Endodermal cell (in vitro differentiated cells): Measurements from ENCODE around the gene DNMT3A. TPM values are rescaled to one million over a fixed set of nuclear protein-coding genes. Genes with fewer than 3 reads are reported as not detected.

Source experiments
- DNase-seq: peaks from one replicate; pipeline ENCODE4 v3.0.0-alpha.2; 2017
- H3K27ac ChIP-seq: 2 replicates; pipeline ENCODE4 v1.5.1; 2013; ENCODE audit warnings: mild to moderate bottlenecking, low read depth, low read length, moderate library complexity
- H3K27me3 ChIP-seq: 2 replicates; pipeline ENCODE4 v1.6.1; 2013; ENCODE audit warnings: mild to moderate bottlenecking, low read length, moderate library complexity; ENCODE audit not compliant: insufficient read depth, control insufficient read depth, poor library complexity, severe bottlenecking
- H3K36me3 ChIP-seq: 2 replicates; pipeline ENCODE4 v1.7.0; 2013; ENCODE audit warnings: mild to moderate bottlenecking, low read length, moderate library complexity; ENCODE audit not compliant: control insufficient read depth, insufficient read depth
- H3K4me1 ChIP-seq: one replicate; pipeline ENCODE4 v1.7.0; 2013; ENCODE audit warnings: low read length; ENCODE audit not compliant: control insufficient read depth, insufficient read depth
- H3K4me3 ChIP-seq: 2 replicates; pipeline ENCODE4 v1.5.1; 2013; ENCODE audit warnings: mild to moderate bottlenecking, low read length, moderate library complexity
- H3K9ac ChIP-seq: 2 replicates; pipeline ENCODE4 v1.6.1; 2013; ENCODE audit warnings: mild to moderate bottlenecking, low read length, moderate library complexity; ENCODE audit not compliant: poor library complexity, severe bottlenecking; ENCODE audit errors: extremely low read depth
- H3K9me3 ChIP-seq: 2 replicates; pipeline ENCODE4 v1.6.1; 2013; ENCODE audit warnings: mild to moderate bottlenecking, low read length, moderate library complexity; ENCODE audit not compliant: control insufficient read depth
- H3K27ac Mint-ChIP-seq: 2 replicates; pipeline ENCODE4 v1.8.0; 2020; ENCODE audit warnings: mixed read lengths
- H3K27me3 Mint-ChIP-seq: 2 replicates; pipeline ENCODE4 v1.8.0; 2021; ENCODE audit warnings: mild to moderate bottlenecking, mixed read lengths; ENCODE audit not compliant: insufficient read depth
- H3K36me3 Mint-ChIP-seq: 2 replicates; pipeline ENCODE4 v1.8.0; 2020; ENCODE audit warnings: low read depth, mixed read lengths
- H3K4me1 Mint-ChIP-seq: 2 replicates; pipeline ENCODE4 v1.8.0; 2020; ENCODE audit warnings: mixed read lengths
- H3K4me3 Mint-ChIP-seq: 2 replicates; pipeline ENCODE4 v1.8.0; 2020; ENCODE audit warnings: mild to moderate bottlenecking, moderate library complexity, mixed read lengths
- H3K9me3 Mint-ChIP-seq: 2 replicates; pipeline ENCODE4 v1.8.0; 2020; ENCODE audit warnings: mild to moderate bottlenecking, mixed read lengths
- CTCF ChIP-seq: fragments of 200-600 bp; sonication (generic); conservative IDR thresholded peaks from 2 replicates; pipeline ENCODE4 v1.5.0; 2021; ENCODE audit warnings: antibody characterized with exemption, mild to moderate bottlenecking
- WGBS, 2 experiments: methylation state at CpG; one replicate each; pipeline versions ENCODE4 v1.1.5 to v1.1.7; 2013; ENCODE audit warnings: missing lambda C conversion rate in 2 of 2, mixed read lengths in 1 of 2; ENCODE audit not compliant: insufficient coverage in 1 of 2, insufficient read length in 1 of 2; 5-methylcytosine and 5-hydroxymethylcytosine counted together
- total RNA-seq, 2 donors: library from RNA; stranded (reverse); fragmentation: NEBNext Ultra II Directional in 1 of 2; extraction: Animal tissue kit (Norgen Biotek cat#: 25700) in 1 of 2; gene quantifications; 2 replicates in 1 of 2; 3 replicates in 1 of 2; pipeline ENCODE4 v1.2.1, GENCODE V29; 2021

The DNMT3A gene
- total RNA-seq, 2 donors from 2014 or later, result 124 to 139 TPM

GRCh38 chr2:25307949-25308557 is 33.7 kb downstream of the DNMT3A start:
- TF ChIP-seq CTCF, result no peak
- no peak overlapping the region for H3K9ac ChIP-seq
- H3K9me3 Mint-ChIP-seq, result no peaks in the 10 kb centered on the region
- H3K4me1 Mint-ChIP-seq, result peaks cover 32% of the 10 kb centered on the region
- no peaks in the 10 kb centered on the region for H3K27me3 ChIP-seq
- H3K27ac ChIP-seq, result no peak overlapping the region
- no peak overlapping the region for H3K4me3 Mint-ChIP-seq
- no peak overlapping the region for H3K4me3 ChIP-seq
- DNase-seq, result no peak
- H3K27ac Mint-ChIP-seq, result no peak overlapping the region
- H3K36me3 Mint-ChIP-seq, result no peaks in the 10 kb centered on the region
- H3K4me1 ChIP-seq, result peaks cover 8% of the 10 kb centered on the region
- H3K9me3 ChIP-seq, result no peaks in the 10 kb centered on the region
- H3K27me3 Mint-ChIP-seq, result no peaks in the 10 kb centered on the region
- H3K36me3 ChIP-seq, result no peaks in the 10 kb centered on the region
- WGBS, 2 experiments, result 80 to 91% methylated on average over 4 to 7 of the region's 7 CpGs

GRCh38 chr2:25306777-25307368 is 34.9 kb downstream of the DNMT3A start:
- H3K4me3 Mint-ChIP-seq, result no peak overlapping the region
- WGBS, 2 experiments, result 87 to 89% methylated on average over 6 of the region's 6 CpGs
- Histone ChIP-seq H3K27me3 (no peaks in the 10 kb centered on the region), H3K27ac (no peak overlapping the region), H3K4me3 (no peak overlapping the region), H3K9ac (no peak overlapping the region), H3K4me1 (peaks cover 8% of the 10 kb centered on the region), H3K9me3 (no peaks in the 10 kb centered on the region), H3K36me3 (no peaks in the 10 kb centered on the region)
- H3K9me3 Mint-ChIP-seq, result no peaks in the 10 kb centered on the region
- DNase-seq, result no peak
- H3K27me3 Mint-ChIP-seq, result no peaks in the 10 kb centered on the region
- peaks cover 29% of the 10 kb centered on the region for H3K4me1 Mint-ChIP-seq
- no peak for TF ChIP-seq CTCF
- no peaks in the 10 kb centered on the region for H3K36me3 Mint-ChIP-seq
- H3K27ac Mint-ChIP-seq, result no peak overlapping the region

DNA sequence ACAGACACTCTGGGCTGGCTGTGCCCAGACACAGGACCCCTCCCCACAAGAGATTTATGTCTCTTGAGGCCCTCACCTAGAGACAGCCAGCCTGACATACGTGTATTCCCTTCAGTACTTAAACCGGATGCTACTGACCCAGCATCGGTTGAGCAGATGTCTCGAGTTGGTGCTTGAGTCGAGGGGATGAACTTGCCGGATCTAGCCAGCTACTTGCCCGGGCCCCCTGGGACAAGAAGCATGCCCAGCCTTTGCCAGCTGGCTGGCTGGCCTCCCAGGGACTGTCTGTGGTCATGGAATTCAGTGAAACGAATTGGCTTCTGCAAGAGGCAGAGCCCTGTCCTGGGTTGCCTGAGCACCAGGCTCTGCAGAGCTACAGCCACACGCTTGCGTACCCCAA is 36.0 kb downstream of the DNMT3A start:
- H3K27me3 ChIP-seq, result no peaks in the 10 kb centered on the region
- Mint-ChIP-seq H3K36me3 (no peaks in the 10 kb centered on the region), H3K4me3 (no peak overlapping the region), H3K27ac (no peak overlapping the region), H3K4me1 (peaks cover 21% of the 10 kb centered on the region), H3K9me3 (no peaks in the 10 kb centered on the region), H3K27me3 (no peaks in the 10 kb centered on the region)
- no peaks in the 10 kb centered on the region for H3K36me3 ChIP-seq
- H3K4me3 ChIP-seq, result no peak overlapping the region
- no peak for DNase-seq
- WGBS, 2 experiments, result 83 to 94% methylated on average over 7 to 10 of the region's 10 CpGs
- TF ChIP-seq CTCF, result no peak
- peaks cover 8% of the 10 kb centered on the region for H3K4me1 ChIP-seq
- no peak overlapping the region for H3K27ac ChIP-seq
- no peak overlapping the region for H3K9ac ChIP-seq
- no peaks in the 10 kb centered on the region for H3K9me3 ChIP-seq
